ENCODE measurements around the gene ESPN. TPM values are rescaled to one million over a fixed set of nuclear protein-coding genes. Genes with fewer than 3 reads are reported as not detected.

ESPN gene
- total and polyA plus RNA-seq, 2 experiments from 2014 or later, result 31.1 to 65.7 TPM

GRCh38 chr1:6417961-6418667 lies 6.5 kb upstream of the ESPN start:
- Histone ChIP-seq H4K20me1 (ENCODE audit: insufficient read depth, poor library complexity, severe bottlenecking) (no peaks in the 10 kb centered on the region), H3K4me1 (ENCODE audit: insufficient read depth) (peaks cover 29% of the 10 kb centered on the region), H3K27ac (no peak overlapping the region), H3K27me3 (peaks cover 74% of the 10 kb centered on the region), H2AFZ (no peak overlapping the region), H3K9me3 (ENCODE audit: low read depth) (no peaks in the 10 kb centered on the region), H3K79me2 (no peaks in the 10 kb centered on the region), H3K4me3 (no peak overlapping the region), H3K36me3 (replicated peaks; ENCODE audit: insufficient read depth, low read depth) (no peaks in the 10 kb centered on the region), H3K4me2 (no peak overlapping the region), H3K9me2 (replicated peaks; ENCODE audit: insufficient read depth) (no peaks in the 10 kb centered on the region)
- TF ChIP-seq EZH2phosphoT487 (IDR thresholded peaks at IDR 0.05; ENCODE audit: low read depth, severe bottlenecking, unreplicated experiment) (no peak), EZH2 (IDR thresholded peaks at IDR 0.05; ENCODE audit: borderline replicate concordance) (no peak)
- TF ChIP-seq, protein P1, sequence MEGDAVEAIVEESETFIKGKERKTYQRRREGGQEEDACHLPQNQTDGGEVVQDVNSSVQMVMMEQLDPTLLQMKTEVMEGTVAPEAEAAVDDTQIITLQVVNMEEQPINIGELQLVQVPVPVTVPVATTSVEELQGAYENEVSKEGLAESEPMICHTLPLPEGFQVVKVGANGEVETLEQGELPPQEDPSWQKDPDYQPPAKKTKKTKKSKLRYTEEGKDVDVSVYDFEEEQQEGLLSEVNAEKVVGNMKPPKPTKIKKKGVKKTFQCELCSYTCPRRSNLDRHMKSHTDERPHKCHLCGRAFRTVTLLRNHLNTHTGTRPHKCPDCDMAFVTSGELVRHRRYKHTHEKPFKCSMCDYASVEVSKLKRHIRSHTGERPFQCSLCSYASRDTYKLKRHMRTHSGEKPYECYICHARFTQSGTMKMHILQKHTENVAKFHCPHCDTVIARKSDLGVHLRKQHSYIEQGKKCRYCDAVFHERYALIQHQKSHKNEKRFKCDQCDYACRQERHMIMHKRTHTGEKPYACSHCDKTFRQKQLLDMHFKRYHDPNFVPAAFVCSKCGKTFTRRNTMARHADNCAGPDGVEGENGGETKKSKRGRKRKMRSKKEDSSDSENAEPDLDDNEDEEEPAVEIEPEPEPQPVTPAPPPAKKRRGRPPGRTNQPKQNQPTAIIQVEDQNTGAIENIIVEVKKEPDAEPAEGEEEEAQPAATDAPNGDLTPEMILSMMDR (IDR thresholded peaks at IDR 0.05; ENCODE audit: poor library complexity), result no peak
- 77% methylated on average over 8 of the region's 8 CpGs for WGBS (ENCODE audit: low lambda C conversion rate, missing lambda C conversion rate)
- DNase-seq (ENCODE audit: low spot score), result no peak

GRCh38 chr1:6418668-6419396 lies 5.7 kb upstream of the ESPN start:
- H3K27ac ChIP-seq, result no peak overlapping the region
- peaks cover 81% of the 10 kb centered on the region for H3K27me3 ChIP-seq
- no peaks in the 10 kb centered on the region for H3K9me3 ChIP-seq (ENCODE audit: low read depth)
- no peaks in the 10 kb centered on the region for H3K9me2 ChIP-seq (replicated peaks; ENCODE audit: insufficient read depth)
- no peak overlapping the region for H2AFZ ChIP-seq
- H3K4me1 ChIP-seq (ENCODE audit: insufficient read depth), result peaks cover 29% of the 10 kb centered on the region
- WGBS (ENCODE audit: low lambda C conversion rate, missing lambda C conversion rate), result 26% methylated on average over 46 of the region's 69 CpGs
- H3K4me2 ChIP-seq, result peak overlapping the region; percentile 88
- no peaks in the 10 kb centered on the region for H3K36me3 ChIP-seq (replicated peaks; ENCODE audit: insufficient read depth, low read depth)
- no peak overlapping the region for H3K4me3 ChIP-seq
- DNase-seq (ENCODE audit: low spot score), result no peak
- no peaks in the 10 kb centered on the region for H4K20me1 ChIP-seq (ENCODE audit: insufficient read depth, poor library complexity, severe bottlenecking)
- TF ChIP-seq, protein P1 (IDR thresholded peaks at IDR 0.05; ENCODE audit: poor library complexity), result no peak
- TF ChIP-seq EZH2 (IDR thresholded peaks at IDR 0.05; ENCODE audit: borderline replicate concordance), result peak; percentile 73
- H3K79me2 ChIP-seq, result no peaks in the 10 kb centered on the region

GRCh38 chr1:6419397-6419803 lies 5.2 kb upstream of the ESPN start:
- WGBS (ENCODE audit: low lambda C conversion rate, missing lambda C conversion rate), result 2% methylated on average over 17 of the region's 48 CpGs
- no peak overlapping the region for H3K27ac ChIP-seq
- H3K9me2 ChIP-seq (replicated peaks; ENCODE audit: insufficient read depth), result no peaks in the 10 kb centered on the region
- peak overlapping the region; percentile 10 for H3K4me3 ChIP-seq
- H3K79me2 ChIP-seq, result no peaks in the 10 kb centered on the region
- no peaks in the 10 kb centered on the region for H3K9me3 ChIP-seq (ENCODE audit: low read depth)
- H3K4me1 ChIP-seq (ENCODE audit: insufficient read depth), result peaks cover 32% of the 10 kb centered on the region
- H2AFZ ChIP-seq, result peak overlapping the region; percentile 56
- peaks cover 86% of the 10 kb centered on the region for H3K27me3 ChIP-seq
- TF ChIP-seq EZH2 (IDR thresholded peaks at IDR 0.05; ENCODE audit: borderline replicate concordance) (no peak), EZH2phosphoT487 (IDR thresholded peaks at IDR 0.05; ENCODE audit: low read depth, severe bottlenecking, unreplicated experiment) (peak; percentile 28)
- TF ChIP-seq, protein P1 (IDR thresholded peaks at IDR 0.05; ENCODE audit: poor library complexity), result no peak
- peak overlapping the region; percentile 88 for H3K4me2 ChIP-seq
- DNase-seq (ENCODE audit: low spot score), result peak; percentile 48
- no peaks in the 10 kb centered on the region for H4K20me1 ChIP-seq (ENCODE audit: insufficient read depth, poor library complexity, severe bottlenecking)
- no peaks in the 10 kb centered on the region for H3K36me3 ChIP-seq (replicated peaks; ENCODE audit: insufficient read depth, low read depth)
